HCT116 (cell line): ENCODE measurements around the gene NEURL2. TPM values are rescaled to one million over a fixed set of nuclear protein-coding genes. Genes with fewer than 3 reads are reported as not detected.

Experiments
- ATAC-seq: fragments of 200-7000 bp; cut with Tn5 transposase; 2 replicates; pipeline ENCODE4 v1.9.1; 2020; ENCODE audit warnings: mild to moderate bottlenecking, moderate library complexity
- BruUV-seq: library from RNA; stranded (reverse); fragments of 400-500 nt; replicated peaks from 2 replicates; lab custom pipeline; 2021; lab: Mats Ljungman, UMichigan
- CTCF ChIA-PET: fragments of 300-600 bp; sonication (Branson Sonifier 250); formaldehyde crosslinking; loops from one replicate; lab custom pipeline; 2021; ENCODE audit warnings: antibody characterized with exemption; lab: Charles Lee
- POLR2A ChIA-PET: fragments of 300-600, 350-600 bp; sonication (Branson Sonifier 250); formaldehyde crosslinking; loops from one replicate; lab custom pipeline; 2021; ENCODE audit warnings: antibody characterized with exemption; lab: Charles Lee
- RAD21 ChIA-PET, 2 experiments: fragments of 300-600 bp; sonication (Branson Sonifier 250); formaldehyde crosslinking; loops; one replicate each; lab custom pipeline; 2023; ENCODE audit warnings: low total read pairs in 2 of 2; ENCODE audit not compliant: uncharacterized antibody in 2 of 2, unreplicated experiment in 2 of 2, low non-redundant PET in 1 of 2; lab: Charles Lee
- DNase-seq: peaks from one replicate; pipeline ENCODE4 v3.0.0-alpha.2; 2010; ENCODE audit warnings: low read depth, low spot score
- H2AFZ ChIP-seq: fragments of 200-600 bp; shearing (Covaris generic), sonication (generic); 2 replicates; pipeline ENCODE4 v1.6.1; 2017; ENCODE audit warnings: low read depth, mixed run types, mixed read lengths, antibody characterized with exemption, low read length; ENCODE audit not compliant: poor library complexity, severe bottlenecking
- H3K27ac ChIP-seq: 2 replicates; pipeline ENCODE4 v1.5.1; 2012; ENCODE audit warnings: low read depth, low read length
- H3K27me3 ChIP-seq: fragments of 200-600 bp; sonication (generic); 2 replicates; pipeline ENCODE4 v1.6.1; 2016; ENCODE audit warnings: mixed run types, low read length, mixed read lengths; ENCODE audit not compliant: insufficient read depth
- H3K36me3 ChIP-seq, 2 experiments: fragments of 200-500 bp in 1 of 2; fragments of 200-600 bp in 1 of 2; sonication (Bioruptor generic) in 1 of 2; sonication (generic) in 1 of 2; 2 replicates each; pipeline versions ENCODE4 v1.5.1 to v1.6.1; 2014 to 2016; ENCODE audit warnings: low read length in 2 of 2, inconsistent platforms in 1 of 2, mixed read lengths in 1 of 2, mixed run types in 1 of 2; ENCODE audit not compliant: insufficient read depth in 2 of 2, control insufficient read depth in 1 of 2
- H3K4me1 ChIP-seq, 2 experiments: fragments of 200-600 bp in 1 of 2; sonication (generic) in 1 of 2; 2 replicates each; pipeline versions ENCODE4 v1.5.1 to v1.6.1; 2012 to 2017; ENCODE audit warnings: low read length in 2 of 2, inconsistent platforms in 1 of 2, mild to moderate bottlenecking in 1 of 2, mixed read lengths in 1 of 2, mixed run types in 1 of 2, moderate library complexity in 1 of 2; ENCODE audit not compliant: insufficient read depth in 2 of 2, control insufficient read depth in 1 of 2
- H3K4me2 ChIP-seq: fragments of 200-600 bp; sonication (generic); 2 replicates; pipeline ENCODE4 v1.6.1; 2017; ENCODE audit warnings: mixed run types, low read length, mixed read lengths
- H3K4me3 ChIP-seq, 2 experiments: fragments of 200-600 bp in 1 of 2; sonication (generic) in 1 of 2; replicated peaks in 1 of 2; 2 replicates each; pipeline ENCODE4 v1.5.1; 2011 to 2016; ENCODE audit warnings: low read length in 2 of 2, control low read depth in 1 of 2, low read depth in 1 of 2, mild to moderate bottlenecking in 1 of 2, mixed read lengths in 1 of 2, mixed run types in 1 of 2
- H3K79me2 ChIP-seq: fragments of 200-600 bp; sonication (generic); 2 replicates; pipeline ENCODE4 v1.6.1; 2017; ENCODE audit warnings: mild to moderate bottlenecking, mixed run types, low read length, moderate library complexity, mixed read lengths; ENCODE audit not compliant: insufficient read depth
- H3K9ac ChIP-seq: fragments of 200-600 bp; sonication (generic); 2 replicates; pipeline ENCODE4 v1.6.1; 2016; ENCODE audit warnings: low read length, mixed read lengths
- H3K9me2 ChIP-seq: fragments of 200-600 bp; sonication (generic), shearing (Covaris generic); 2 replicates; pipeline ENCODE4 v1.6.1; 2017; ENCODE audit warnings: mixed run types, mild to moderate bottlenecking, moderate library complexity; ENCODE audit not compliant: insufficient read depth
- H3K9me3 ChIP-seq, 2 experiments: fragments of 200-500 bp in 1 of 2; fragments of 200-600 bp in 1 of 2; sonication (Bioruptor generic) in 1 of 2; sonication (generic) in 1 of 2; 2 replicates each; pipeline ENCODE4 v1.6.1; 2014 to 2017; ENCODE audit warnings: low read length in 2 of 2, mixed read lengths in 2 of 2, inconsistent platforms in 1 of 2, low read depth in 1 of 2, mild to moderate bottlenecking in 1 of 2, mixed run types in 1 of 2, moderate library complexity in 1 of 2; ENCODE audit not compliant: control insufficient read depth in 1 of 2, insufficient read depth in 1 of 2
- H4K20me1 ChIP-seq: fragments of 200-600 bp; sonication (generic), shearing (Covaris generic); 2 replicates; pipeline ENCODE4 v1.6.1; 2017; ENCODE audit warnings: mixed run types, mild to moderate bottlenecking, moderate library complexity; ENCODE audit not compliant: insufficient read depth
- MAX ChIP-seq: IDR thresholded peaks from 2 replicates; pipeline ENCODE4 v1.6.1; 2012
- YY1 ChIP-seq: IDR thresholded peaks from 2 replicates; pipeline ENCODE4 v1.6.1; 2011; ENCODE audit warnings: low read length, low read depth, moderate library complexity, mild to moderate bottlenecking; ENCODE audit not compliant: insufficient replicate concordance; ENCODE audit errors: extremely low read depth
- ZBTB33 ChIP-seq: IDR thresholded peaks from 2 replicates; pipeline ENCODE4 v1.6.1; 2011; ENCODE audit warnings: mild to moderate bottlenecking, low read length, moderate library complexity; ENCODE audit not compliant: insufficient replicate concordance; ENCODE audit errors: extremely low read depth
- intact Hi-C: fragments of 100-400 bp; cut with micrococcal nuclease; formaldehyde crosslinking; loops from 2 replicates; pipeline ENCODE4 v1.10.0; 2022
- total RNA-seq: library from RNA; stranded (reverse); gene quantifications from one replicate; pipeline ENCODE4 v1.2.1, GENCODE V29; 2021; ENCODE audit not compliant: unreplicated experiment

Gene NEURL2
- total RNA-seq, 1 experiment from 2014 or later: 0.96 TPM

- Histone ChIP-seq H3K27me3 (no peaks in the 10 kb centered on the region), H3K9ac (no peak overlapping the region)
- no peak for DNase-seq
- POLR2A ChIA-PET: interaction anchor here (2.6 kb wide), 1 partner anchor 8 kb away, joined by 15 read pairs; the partner anchor contains the start of gene PCIF1
- TF ChIP-seq ZBTB33 (no peak), YY1 (no peak)
- TF ChIP-seq, all 23 proteins: peak for 0
- H3K4me3 ChIP-seq: no peak overlapping the region
- no peaks in the 10 kb centered on the region for H3K4me1 ChIP-seq
- no peaks in the 10 kb centered on the region for H3K36me3 ChIP-seq
- no peak for ATAC-seq
- intact Hi-C loops: no loop called here
- no peak overlapping the region for H2AFZ ChIP-seq
- ChIA-PET RAD21 (no interaction called here), CTCF (no interaction called here)
- no peaks in the 10 kb centered on the region for H3K79me2 ChIP-seq
- H3K4me2 ChIP-seq: no peak overlapping the region
- BruUV-seq: no TSS peak
- no peaks in the 10 kb centered on the region for H4K20me1 ChIP-seq
- H3K9me2 ChIP-seq: no peaks in the 10 kb centered on the region
- no peaks in the 10 kb centered on the region for H3K9me3 ChIP-seq
- H3K27ac ChIP-seq: no peak overlapping the region
Observed at GRCh38 chr20:45925821-45926506, 35.0 kb upstream of the NEURL2 start.

DNA sequence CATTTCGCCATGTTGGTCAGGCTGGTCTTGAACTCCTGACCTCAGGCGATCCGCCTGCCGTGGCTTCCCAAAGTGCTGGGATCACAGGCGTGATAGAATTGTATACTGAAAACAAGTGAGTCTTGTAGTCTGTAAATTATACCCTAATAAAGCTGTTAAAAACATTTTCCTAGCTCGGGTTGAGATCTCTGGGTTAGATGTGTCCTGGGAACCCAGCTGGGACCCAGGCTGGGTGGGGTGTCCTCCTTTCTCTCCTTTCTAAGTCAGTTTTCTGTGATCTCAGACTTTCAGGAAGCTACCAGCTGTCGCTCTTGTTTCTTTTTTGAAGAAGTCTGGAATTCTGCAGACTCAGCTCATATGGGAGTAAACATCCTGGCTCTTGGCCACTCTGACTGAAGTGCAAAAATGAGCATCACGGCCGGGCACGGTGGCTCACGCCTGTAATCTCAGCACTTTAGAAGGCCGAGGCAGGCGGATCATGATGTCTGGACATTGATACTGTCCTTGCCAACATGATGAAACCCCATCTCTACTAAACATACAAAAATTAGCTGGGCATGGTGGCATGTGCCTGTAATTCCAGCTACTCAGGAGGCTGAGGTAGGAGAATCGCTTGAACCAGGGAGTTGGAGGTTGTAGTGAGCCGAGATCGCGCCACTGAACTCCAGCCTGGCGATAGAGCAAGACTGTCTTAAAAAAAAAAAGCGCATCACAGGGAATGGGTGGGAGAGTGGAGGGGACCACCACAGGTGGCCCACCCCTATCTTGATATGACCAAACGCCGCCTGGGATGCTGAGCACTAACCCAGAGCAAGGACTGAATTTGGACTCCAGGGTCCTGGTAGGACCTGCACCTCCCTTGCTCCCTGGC lies 33.6 kb upstream of the NEURL2 start:
- Histone ChIP-seq H3K4me1 (no peaks in the 10 kb centered on the region), H4K20me1 (no peaks in the 10 kb centered on the region), H3K9me2 (no peaks in the 10 kb centered on the region), H3K9me3 (no peaks in the 10 kb centered on the region), H2AFZ (no peak overlapping the region), H3K9ac (no peak overlapping the region), H3K4me3 (no peak overlapping the region), H3K27me3 (no peaks in the 10 kb centered on the region), H3K36me3 (no peaks in the 10 kb centered on the region), H3K27ac (no peak overlapping the region), H3K79me2 (no peaks in the 10 kb centered on the region), H3K4me2 (no peak overlapping the region)
- BruUV-seq: no TSS peak
- POLR2A ChIA-PET: interaction anchor here (2.6 kb wide), 1 partner anchor 10 kb away, joined by 15 read pairs; the partner anchor contains the start of gene PCIF1
- intact Hi-C loops: no loop called here
- TF ChIP-seq MAX: no peak
- RAD21 ChIA-PET: no interaction called here
- no peak for DNase-seq
- CTCF ChIA-PET: no interaction called here
- no peak for ATAC-seq
